GM19455 (cell line): ENCODE data around the gene SLC25A24.
A peak's percentile ranks its signal among the peaks of the same experiment; 100 is the strongest.
"Not testable (repeated sequence)": the region's sequence is repeated elsewhere in the genome, so short reads cannot be mapped to it uniquely, and the experiment has no call there.

Source experiments
- ATAC-seq: cut with Tn5 transposase; IDR thresholded peaks from one replicate; pipeline ENCODE4 v1.9.1; 2021; ENCODE audit not compliant: unreplicated experiment

The SLC25A24 gene

GRCh38 chr1:108140936-108141335 lies 59.2 kb downstream of the SLC25A24 start:
- no peak for ATAC-seq

GRCh38 chr1:108140177-108140576 lies 60.0 kb downstream of the SLC25A24 start:
- no peak for ATAC-seq

- ATAC-seq: not testable (repeated sequence)
Observed at GRCh38 chr1:108139555-108139954, 60.6 kb downstream of the SLC25A24 start.

- not testable (repeated sequence) for ATAC-seq
Observed at GRCh38 chr1:108133148-108133547, 67.0 kb downstream of the SLC25A24 start.

- ATAC-seq: not testable (repeated sequence)
Observed at GRCh38 chr1:108132367-108132766, 67.8 kb downstream of the SLC25A24 start.

GRCh38 chr1:108131281-108131680 lies 68.9 kb downstream of the SLC25A24 start:
- not testable (repeated sequence) for ATAC-seq

GRCh38 chr1:108130794-108131193 lies 69.3 kb downstream of the SLC25A24 start:
- ATAC-seq: no peak

- no peak for ATAC-seq
Observed at GRCh38 chr1:108129999-108130398, 70.1 kb downstream of the SLC25A24 start.

GRCh38 chr1:108125312-108126138 lies 74.6 kb downstream of the SLC25A24 start:
- ATAC-seq: peak; percentile 92

GRCh38 chr1:108124622-108125311 lies 75.4 kb downstream of the SLC25A24 start:
- no peak for ATAC-seq

- no peak for ATAC-seq
Observed at GRCh38 chr1:108124023-108124422, 76.1 kb downstream of the SLC25A24 start.

GRCh38 chr1:108121358-108122143 lies 78.6 kb downstream of the SLC25A24 start:
- ATAC-seq: no peak

- ATAC-seq: no peak
Observed at GRCh38 chr1:108120163-108120562, 80.0 kb downstream of the SLC25A24 start.

- ATAC-seq: no peak
Observed at GRCh38 chr1:108119500-108119899, 80.6 kb downstream of the SLC25A24 start.

- no peak for ATAC-seq
Observed at GRCh38 chr1:108117945-108118902, 81.9 kb downstream of the SLC25A24 start.

- ATAC-seq: no peak
Observed at GRCh38 chr1:108117237-108117636, 82.9 kb downstream of the SLC25A24 start.

- ATAC-seq: no peak
Observed at GRCh38 chr1:108114033-108114599, 86.0 kb downstream of the SLC25A24 start.

- ATAC-seq: no peak
Observed at GRCh38 chr1:108113496-108113895, 86.6 kb downstream of the SLC25A24 start.

GRCh38 chr1:108109295-108109973 lies 90.7 kb downstream of the SLC25A24 start:
- no peak for ATAC-seq
